SH-SY5Y (cell line): Measurements from ENCODE around the gene GALNT9.

ENCODE experiments used
- GATA2 ChIP-seq: IDR thresholded peaks from 2 replicates; pipeline ENCODE4 v1.6.1; 2011; ENCODE audit warnings: mild to moderate bottlenecking, low read depth, low read length
- GATA3 ChIP-seq: IDR thresholded peaks from 2 replicates; pipeline ENCODE4 v1.6.1; 2011; ENCODE audit warnings: low read depth, mild to moderate bottlenecking, low read length, moderate library complexity

DNA sequence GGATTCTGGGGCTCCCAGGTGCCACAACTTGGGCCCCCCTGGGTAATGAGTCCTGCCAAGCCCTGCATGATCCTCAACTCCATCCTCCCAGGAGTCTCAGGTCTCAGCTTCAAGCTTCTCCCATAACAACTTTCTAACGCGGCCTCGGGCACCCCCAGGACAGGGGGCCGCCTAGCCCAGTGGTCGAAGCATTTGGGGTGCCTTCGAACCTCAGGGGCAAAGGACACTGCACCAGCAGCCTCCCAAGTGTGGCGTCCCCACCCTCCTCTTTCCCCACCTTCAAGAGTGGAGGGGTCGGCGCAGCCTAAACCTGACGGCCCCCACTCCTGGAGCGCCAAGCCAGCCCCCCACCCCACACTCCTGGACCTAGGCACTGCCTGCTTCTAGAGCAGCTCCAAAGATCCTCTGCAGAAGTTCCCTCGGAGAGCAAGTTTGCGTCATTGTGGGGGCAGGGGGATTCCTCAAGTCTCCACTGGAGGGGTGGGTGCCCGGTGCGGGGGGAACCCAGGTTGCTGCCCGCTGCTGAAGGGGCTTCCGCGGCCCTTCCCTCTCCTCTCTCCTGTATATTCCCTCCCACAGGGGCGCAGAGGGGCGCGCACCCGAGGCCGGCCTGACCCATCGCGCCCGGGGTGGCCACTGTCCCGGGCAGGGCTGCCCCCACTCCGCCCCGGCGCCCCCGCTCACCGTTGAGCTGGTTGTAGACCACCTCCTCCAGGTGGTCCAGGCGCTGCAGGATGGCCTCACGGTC is 933 bp downstream of the GALNT9 start:
- no peak for TF ChIP-seq GATA2
- TF ChIP-seq GATA3 = no peak
